PC-9 (cell line): Measurements from ENCODE around the gene VPS13A. TPM values are rescaled to one million over a fixed set of nuclear protein-coding genes. Genes with fewer than 3 reads are reported as not detected.

Source experiments
- BruUV-seq: library from RNA; stranded (reverse); fragments of 400-500 nt; replicated peaks from 2 replicates; lab custom pipeline; 2021; lab: Mats Ljungman, UMichigan
- CTCF ChIA-PET: fragments of 300-600 bp; sonication (Branson Sonifier 250); formaldehyde crosslinking; loops from one replicate; lab custom pipeline; 2022; ENCODE audit warnings: antibody characterized with exemption; lab: Charles Lee
- POLR2A ChIA-PET: fragments of 300-600 bp; sonication (Branson Sonifier 250); formaldehyde crosslinking; loops from one replicate; lab custom pipeline; 2022; ENCODE audit warnings: antibody characterized with exemption; ENCODE audit not compliant: unreplicated experiment; lab: Charles Lee
- DNase-seq, 2 experiments: peaks; one replicate each; pipeline versions ENCODE4 v3.0.0 to v3.0.0-alpha.2; 2015 to 2022; ENCODE audit warnings: mixed read lengths in 1 of 2
- H2AFZ ChIP-seq: fragments of 200-600 bp; sonication (generic); 2 replicates; pipeline ENCODE4 v1.8.1; 2017; ENCODE audit warnings: antibody characterized with exemption
- H3F3A ChIP-seq: fragments of 200-600 bp; sonication (generic); 2 replicates; pipeline ENCODE4 v1.8.1; 2017; ENCODE audit warnings: antibody characterized with exemption, mild to moderate bottlenecking, low read depth; ENCODE audit not compliant: insufficient read depth
- H3K27ac ChIP-seq: fragments of 200-600 bp; sonication (generic); 2 replicates; pipeline ENCODE4 v1.6.1; 2016; ENCODE audit warnings: mixed run types
- H3K27me3 ChIP-seq: fragments of 200-600 bp; sonication (generic); 2 replicates; pipeline ENCODE4 v1.6.1; 2016; ENCODE audit warnings: low read depth, mixed run types; ENCODE audit not compliant: insufficient read depth
- H3K36me3 ChIP-seq: fragments of 200-600 bp; sonication (generic); 2 replicates; pipeline ENCODE4 v1.6.1; 2016; ENCODE audit warnings: low read depth, mixed run types
- H3K4me1 ChIP-seq: fragments of 200-600 bp; sonication (generic); replicated peaks from 2 replicates; pipeline ENCODE4 v1.6.1; 2016; ENCODE audit warnings: mixed run types; ENCODE audit not compliant: insufficient read depth
- H3K4me2 ChIP-seq: fragments of 200-600 bp; sonication (generic); 2 replicates; pipeline ENCODE4 v1.6.1; 2017; ENCODE audit warnings: mixed run types
- H3K4me3 ChIP-seq: fragments of 200-600 bp; sonication (generic); 2 replicates; pipeline ENCODE4 v1.6.1; 2016; ENCODE audit warnings: mixed run types
- H3K79me2 ChIP-seq: fragments of 200-600 bp; sonication (generic); 2 replicates; pipeline ENCODE4 v1.6.1; 2017; ENCODE audit warnings: low read depth, mixed run types
- H3K9me2 ChIP-seq: fragments of 200-600 bp; sonication (generic); 2 replicates; pipeline ENCODE4 v1.8.1; 2017; ENCODE audit warnings: mild to moderate bottlenecking; ENCODE audit not compliant: insufficient read depth
- H3K9me3 ChIP-seq: fragments of 200-600 bp; sonication (generic); 2 replicates; pipeline ENCODE4 v1.8.1; 2016; ENCODE audit warnings: low read depth; ENCODE audit not compliant: insufficient read depth
- H4K20me1 ChIP-seq: fragments of 200-600 bp; sonication (generic); 2 replicates; pipeline ENCODE4 v1.8.1; 2017; ENCODE audit not compliant: insufficient read depth
- EZH2 ChIP-seq: fragments of 200-600 bp; sonication (generic); IDR thresholded peaks from 2 replicates; pipeline ENCODE4 v1.8.0; 2017; ENCODE audit warnings: antibody characterized with exemption, low read depth
- intact Hi-C: fragments of 100-400 bp; cut with micrococcal nuclease; formaldehyde crosslinking; loops from one replicate; pipeline ENCODE4 v1.10.0; 2022; ENCODE audit not compliant: unreplicated experiment
- total RNA-seq: library from RNA; stranded (reverse); gene quantifications from 2 replicates; pipeline ENCODE4 v1.2.3, GENCODE V29; 2021
- TF ChIP-seq, protein P1 (sequence below): fragments of 200-600 bp; sonication (generic); conservative IDR thresholded peaks from 2 replicates; pipeline ENCODE4 v1.6.1; 2017; ENCODE audit warnings: mixed run types, antibody characterized with exemption, mild to moderate bottlenecking, moderate library complexity

VPS13A gene
- total RNA-seq, 1 experiment from 2014 or later: 53.9 TPM

DNA sequence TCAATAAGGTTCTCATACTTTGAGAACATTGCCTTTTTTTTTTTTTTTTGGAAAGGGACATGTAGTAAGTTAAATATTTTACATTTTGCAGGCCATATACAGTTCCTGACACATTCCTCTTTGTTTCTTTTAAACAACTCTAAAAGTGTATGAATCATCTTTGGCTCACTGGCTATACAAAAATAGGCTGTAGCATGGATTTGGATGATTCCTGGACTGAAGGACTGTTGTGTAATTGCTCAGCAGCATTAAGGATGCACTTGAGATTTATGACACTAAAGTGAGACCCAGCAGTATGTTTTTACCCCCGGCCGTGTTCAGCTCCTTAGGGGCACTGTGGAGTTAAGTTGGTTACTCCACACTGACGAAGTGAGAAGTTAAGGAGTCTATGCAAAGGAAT is 41.3 kb downstream of the VPS13A start:
- H3F3A ChIP-seq: no peaks in the 10 kb centered on the region
- no TSS peak for BruUV-seq
- no peaks in the 10 kb centered on the region for H3K4me1 ChIP-seq
- no peak overlapping the region for H3K4me2 ChIP-seq
- no peaks in the 10 kb centered on the region for H4K20me1 ChIP-seq
- POLR2A ChIA-PET: no interaction called here
- intact Hi-C loops: no loop called here
- no peaks in the 10 kb centered on the region for H3K27me3 ChIP-seq
- TF ChIP-seq, protein P1, sequence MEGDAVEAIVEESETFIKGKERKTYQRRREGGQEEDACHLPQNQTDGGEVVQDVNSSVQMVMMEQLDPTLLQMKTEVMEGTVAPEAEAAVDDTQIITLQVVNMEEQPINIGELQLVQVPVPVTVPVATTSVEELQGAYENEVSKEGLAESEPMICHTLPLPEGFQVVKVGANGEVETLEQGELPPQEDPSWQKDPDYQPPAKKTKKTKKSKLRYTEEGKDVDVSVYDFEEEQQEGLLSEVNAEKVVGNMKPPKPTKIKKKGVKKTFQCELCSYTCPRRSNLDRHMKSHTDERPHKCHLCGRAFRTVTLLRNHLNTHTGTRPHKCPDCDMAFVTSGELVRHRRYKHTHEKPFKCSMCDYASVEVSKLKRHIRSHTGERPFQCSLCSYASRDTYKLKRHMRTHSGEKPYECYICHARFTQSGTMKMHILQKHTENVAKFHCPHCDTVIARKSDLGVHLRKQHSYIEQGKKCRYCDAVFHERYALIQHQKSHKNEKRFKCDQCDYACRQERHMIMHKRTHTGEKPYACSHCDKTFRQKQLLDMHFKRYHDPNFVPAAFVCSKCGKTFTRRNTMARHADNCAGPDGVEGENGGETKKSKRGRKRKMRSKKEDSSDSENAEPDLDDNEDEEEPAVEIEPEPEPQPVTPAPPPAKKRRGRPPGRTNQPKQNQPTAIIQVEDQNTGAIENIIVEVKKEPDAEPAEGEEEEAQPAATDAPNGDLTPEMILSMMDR: no peak
- no peak for TF ChIP-seq EZH2
- no peaks in the 10 kb centered on the region for H3K9me3 ChIP-seq
- no peak overlapping the region for H2AFZ ChIP-seq
- H3K4me3 ChIP-seq: no peak overlapping the region
- H3K27ac ChIP-seq: no peak overlapping the region
- H3K79me2 ChIP-seq: no peaks in the 10 kb centered on the region
- no peak for DNase-seq
- CTCF ChIA-PET: no interaction called here
- H3K36me3 ChIP-seq: peaks cover 6% of the 10 kb centered on the region; the same call in 1 of the 2 replicates
- peaks cover 6% of the 10 kb centered on the region; the same call in 1 of the 2 replicates for H3K9me2 ChIP-seq

DNA sequence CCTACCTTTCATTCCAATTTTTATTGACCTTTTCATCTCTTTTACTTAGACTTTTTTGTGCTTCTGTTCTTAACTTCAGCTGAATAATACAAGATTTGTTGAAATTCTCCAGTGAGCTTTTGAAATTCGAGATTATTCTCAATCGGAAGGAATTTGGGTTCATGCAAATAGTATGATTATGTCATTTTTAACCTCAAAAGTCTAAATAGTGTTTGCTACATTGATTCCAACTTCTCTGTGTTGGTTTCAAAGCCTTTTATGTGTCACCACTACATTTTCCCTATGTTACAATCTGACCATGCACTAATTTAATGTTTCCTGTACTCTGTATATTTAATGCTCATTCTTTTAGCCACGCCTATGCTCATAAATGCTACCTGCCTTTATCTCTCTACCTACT is 44.1 kb downstream of the VPS13A start:
- no peak overlapping the region for H2AFZ ChIP-seq
- CTCF ChIA-PET: interaction anchor here (0.5 kb wide), 1 partner anchor 910 kb away, joined by 6 read pairs; no protein-coding TSS in a partner anchor
- intact Hi-C loops: no loop called here
- H3F3A ChIP-seq: no peaks in the 10 kb centered on the region
- H3K9me2 ChIP-seq: peaks cover 6% of the 10 kb centered on the region; the same call in 1 of the 2 replicates
- no peak overlapping the region for H3K4me3 ChIP-seq
- no peaks in the 10 kb centered on the region for H3K79me2 ChIP-seq
- no peaks in the 10 kb centered on the region for H3K4me1 ChIP-seq
- H3K27me3 ChIP-seq: no peaks in the 10 kb centered on the region
- peaks cover 3% of the 10 kb centered on the region; the same call in 1 of the 2 replicates for H3K9me3 ChIP-seq
- DNase-seq: no peak
- H3K4me2 ChIP-seq: no peak overlapping the region
- no peak overlapping the region for H3K27ac ChIP-seq
- H3K36me3 ChIP-seq: peaks cover 16% of the 10 kb centered on the region
- POLR2A ChIA-PET: no interaction called here
- BruUV-seq: no TSS peak
- no peak for TF ChIP-seq EZH2
- TF ChIP-seq, protein P1: no peak
- no peaks in the 10 kb centered on the region for H4K20me1 ChIP-seq

DNA sequence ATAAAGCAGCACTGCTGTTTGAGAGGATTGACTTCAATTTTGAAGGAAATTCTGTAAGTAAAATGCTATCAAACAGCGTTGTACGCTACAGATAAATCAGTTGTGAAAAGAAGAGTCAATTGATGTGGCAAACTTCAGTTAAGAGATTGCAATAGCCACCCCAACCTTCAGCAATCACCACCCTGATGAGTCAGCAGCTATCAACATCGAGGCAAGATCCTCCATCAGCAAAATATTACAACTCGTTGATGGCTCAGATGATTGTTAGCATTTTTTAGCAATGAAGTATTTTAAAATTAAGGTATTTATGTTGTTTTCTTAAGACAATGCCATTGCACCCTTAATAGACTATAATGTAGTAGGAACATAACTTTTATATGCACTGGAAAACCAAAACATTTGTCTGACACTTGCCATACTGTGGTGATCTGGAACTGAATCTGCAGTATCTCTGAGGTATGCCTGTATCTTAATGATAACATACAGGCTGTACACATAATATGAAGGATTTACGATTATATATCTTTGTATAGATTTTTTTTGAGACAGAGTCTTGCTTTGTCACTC is 47.5 kb downstream of the VPS13A start:
- no peaks in the 10 kb centered on the region for H3K27me3 ChIP-seq

More for the DNA sequence above, 47.5 kb downstream of the VPS13A start:
- H3K4me1 ChIP-seq: no peaks in the 10 kb centered on the region
- no TSS peak for BruUV-seq
- intact Hi-C loops: no loop called here
- no peak for TF ChIP-seq EZH2
- TF ChIP-seq, protein P1: no peak
- no peaks in the 10 kb centered on the region for H4K20me1 ChIP-seq
- H3K9me2 ChIP-seq: peaks cover 6% of the 10 kb centered on the region; the same call in 1 of the 2 replicates
- no peak overlapping the region for H2AFZ ChIP-seq
- no peak overlapping the region for H3K27ac ChIP-seq
- no peaks in the 10 kb centered on the region for H3F3A ChIP-seq
- H3K4me3 ChIP-seq: no peak overlapping the region
- CTCF ChIA-PET: no interaction called here
- DNase-seq: no peak
- POLR2A ChIA-PET: no interaction called here
- no peaks in the 10 kb centered on the region for H3K79me2 ChIP-seq
- H3K4me2 ChIP-seq: no peak overlapping the region
- H3K36me3 ChIP-seq: peaks cover 19% of the 10 kb centered on the region
- peaks cover 3% of the 10 kb centered on the region; the same call in 1 of the 2 replicates for H3K9me3 ChIP-seq
